Measurements from ENCODE around the gene SND1.

SND1 gene

DNA sequence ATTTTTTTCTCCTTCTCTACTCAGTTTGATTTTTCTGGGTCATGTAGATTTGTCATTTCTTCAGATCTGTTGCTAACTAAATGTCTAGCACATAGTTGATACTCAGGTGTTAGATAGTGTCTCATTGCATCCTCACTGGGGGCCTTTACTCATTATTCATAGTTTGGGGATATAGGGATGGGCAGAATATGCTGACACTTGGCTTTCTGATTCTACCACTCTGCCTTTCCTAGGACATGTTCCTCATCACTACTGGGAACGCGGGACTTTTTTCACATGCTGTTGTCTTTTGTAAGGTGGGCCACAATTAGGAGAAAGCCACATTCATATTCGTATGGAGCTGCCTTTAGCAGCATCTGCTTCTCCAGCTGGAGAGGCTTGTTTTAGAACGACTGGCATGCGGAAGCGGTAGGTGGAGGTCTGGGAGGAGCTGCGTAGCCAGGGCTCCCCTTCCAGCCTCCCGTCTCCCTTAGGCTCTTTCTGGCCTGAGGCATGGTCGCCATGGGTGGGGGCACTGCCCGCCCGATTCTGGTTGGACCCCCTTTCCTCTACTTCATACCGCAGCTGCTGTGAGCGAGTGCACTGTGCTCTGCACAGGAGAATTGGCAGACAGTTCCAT lies 78.8 kb downstream of the SND1 start:
- DNase-seq (ENCODE audit: low read depth): no peak

DNA sequence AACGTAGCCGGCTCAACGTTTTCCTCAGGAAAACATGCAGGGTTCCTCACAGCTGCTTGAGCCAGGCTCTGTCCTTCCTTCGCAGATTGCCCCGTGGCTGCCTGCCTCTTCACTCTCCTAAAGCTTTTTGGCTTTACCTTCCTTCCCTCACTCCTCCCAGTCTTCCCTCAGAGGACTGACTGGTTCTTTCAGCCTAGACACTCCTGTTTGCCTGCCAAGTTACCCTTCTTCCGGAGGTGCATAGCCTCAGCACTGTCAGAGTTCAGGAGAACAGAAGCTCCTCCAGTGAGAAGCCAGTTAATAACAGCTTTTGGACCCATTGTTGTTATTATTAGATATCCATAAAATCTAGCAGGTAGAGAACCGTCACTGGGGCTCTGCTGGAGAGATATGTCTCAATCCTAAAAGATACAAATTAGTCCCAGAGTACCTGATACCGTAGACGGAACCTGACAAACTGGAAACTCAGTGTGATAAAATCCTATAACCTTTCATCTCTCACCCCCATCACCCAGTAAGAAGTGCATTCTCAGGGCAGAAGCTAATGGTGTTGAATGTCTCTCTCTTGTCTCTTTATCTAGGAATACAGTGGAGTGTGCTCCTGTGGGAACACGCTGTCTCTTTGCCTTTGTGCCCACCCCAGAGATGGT lies 79.6 kb downstream of the SND1 start:
- no peak for DNase-seq (ENCODE audit: low read depth)

DNA sequence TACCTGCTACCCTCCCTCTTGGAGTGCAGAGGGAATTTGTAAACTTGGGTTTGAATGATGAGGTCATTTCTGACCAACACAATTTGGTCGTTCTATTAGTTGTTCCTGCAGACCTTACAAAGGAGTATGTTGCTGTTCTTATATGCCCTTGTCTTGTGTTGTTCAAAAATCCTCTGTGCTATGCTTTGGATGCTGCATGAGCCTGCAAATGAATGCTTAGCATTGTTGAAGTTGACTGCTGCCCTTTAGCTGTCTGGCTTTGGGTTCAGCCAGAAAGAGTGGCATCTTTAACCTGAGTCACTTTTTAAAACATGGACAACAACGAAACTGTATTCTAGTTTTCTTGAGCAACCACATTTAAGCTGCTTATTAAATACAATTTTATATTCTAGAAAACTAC lies 80.3 kb downstream of the SND1 start:
- DNase-seq (ENCODE audit: low read depth): no peak

DNA sequence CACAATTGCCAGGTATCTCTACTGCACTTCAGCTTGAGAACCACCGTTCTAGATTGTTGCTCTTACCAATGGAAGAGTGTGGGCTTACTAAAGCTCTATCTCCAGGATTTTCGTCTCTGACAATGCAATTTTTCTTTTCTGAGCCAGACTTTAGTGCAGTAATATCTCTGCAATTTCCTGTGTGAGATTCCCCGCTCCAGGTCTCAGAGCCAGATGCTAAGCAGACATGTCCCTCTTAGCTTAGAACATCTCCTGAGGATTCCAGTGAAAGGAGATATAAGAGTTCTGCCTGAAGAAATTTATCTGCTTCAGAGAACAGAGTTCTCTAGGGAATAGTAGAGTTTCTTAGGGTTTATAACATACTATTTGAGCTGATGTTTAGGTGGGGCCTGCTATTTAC lies 82.0 kb downstream of the SND1 start:
- DNase-seq (ENCODE audit: low read depth): peak; percentile 48

DNA sequence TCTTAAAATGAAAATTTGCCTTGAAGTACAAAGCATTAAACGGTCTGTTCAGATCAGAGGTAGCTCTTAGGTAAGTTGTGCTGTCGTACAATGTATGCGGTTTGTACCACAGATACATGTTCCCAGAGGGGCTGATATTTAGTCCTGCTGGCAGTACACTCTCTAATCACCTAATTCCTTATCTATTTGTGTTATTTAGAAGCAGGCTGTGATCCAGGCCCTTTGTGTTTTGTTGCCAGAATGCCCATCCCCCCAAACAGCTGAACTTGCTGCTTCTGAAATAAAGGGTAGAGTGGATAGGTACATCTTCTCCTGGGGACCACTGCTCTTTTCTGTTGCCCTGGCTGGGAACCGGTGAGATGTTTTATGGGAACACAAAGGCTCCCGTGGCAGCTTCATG lies 84.5 kb downstream of the SND1 start:
- no peak for DNase-seq (ENCODE audit: low read depth)

DNA sequence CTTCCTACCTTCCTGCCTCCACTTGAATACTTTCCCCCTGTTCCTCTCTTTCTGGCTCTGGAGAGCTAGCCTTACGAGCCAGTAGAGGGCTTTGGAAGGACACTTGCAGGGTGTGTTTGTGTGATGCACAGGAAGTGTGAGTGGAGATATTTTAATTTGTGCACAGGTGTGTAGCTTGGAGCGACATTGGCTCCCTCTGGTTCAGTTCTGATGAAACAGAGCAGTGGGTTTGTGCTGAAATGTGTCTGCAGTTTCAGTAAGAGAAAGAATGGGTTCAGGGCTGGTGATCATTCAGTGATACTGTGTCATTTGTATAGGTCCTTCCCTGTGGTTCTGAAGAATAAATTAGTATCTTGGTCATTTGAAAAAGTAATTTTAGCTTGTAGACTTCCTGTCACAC lies 86.9 kb downstream of the SND1 start:
- no peak for DNase-seq (ENCODE audit: low read depth)

DNA sequence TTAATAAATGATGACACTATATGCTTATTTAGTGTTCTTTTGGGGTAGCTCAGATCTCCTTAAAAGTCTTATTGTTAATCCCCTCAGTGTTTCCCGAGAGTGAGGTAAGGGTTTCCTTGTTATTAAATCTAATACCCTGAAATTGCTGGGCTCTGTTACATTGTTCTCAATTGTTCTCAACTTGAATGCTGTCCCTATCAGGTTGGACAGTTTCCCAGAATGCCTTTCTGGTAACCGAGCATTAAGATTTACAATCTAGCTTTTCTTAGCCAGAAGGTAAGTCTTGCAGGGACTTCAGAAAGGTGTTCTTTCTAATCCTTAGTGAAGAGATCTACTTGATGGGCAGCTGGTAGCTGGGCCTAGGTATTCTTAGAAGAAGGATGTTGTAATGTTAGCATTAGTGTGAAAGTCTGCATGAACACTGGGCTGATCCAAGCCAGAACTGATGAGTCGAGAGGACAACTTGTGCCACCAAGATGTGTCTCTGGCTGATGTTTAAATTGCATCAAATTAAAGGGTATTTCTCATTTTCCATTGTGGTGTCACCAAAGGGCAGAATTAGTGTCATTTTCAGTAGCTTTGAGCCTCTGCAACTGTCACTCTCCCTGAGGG lies 89.9 kb downstream of the SND1 start:
- DNase-seq (ENCODE audit: low read depth): no peak

DNA sequence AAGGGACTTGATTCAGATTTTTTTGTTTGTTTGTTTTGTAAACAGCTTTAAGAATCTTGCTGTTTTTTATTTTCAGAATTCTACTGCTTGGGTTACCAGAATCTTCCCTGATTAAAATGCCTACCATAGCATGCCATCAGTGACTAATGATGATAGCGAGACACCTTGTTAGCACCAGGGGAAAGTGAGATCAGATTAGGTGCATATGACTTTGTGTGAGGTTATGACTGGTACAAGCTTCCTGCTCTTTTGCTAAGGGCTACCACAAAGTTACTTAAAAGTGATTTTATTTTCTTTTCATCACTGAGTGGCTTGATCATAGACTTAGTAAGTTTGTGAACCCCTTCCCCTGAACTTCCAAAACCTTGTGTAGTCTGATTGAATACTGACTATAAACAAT lies 93.5 kb downstream of the SND1 start:
- no peak for DNase-seq (ENCODE audit: low read depth)

DNA sequence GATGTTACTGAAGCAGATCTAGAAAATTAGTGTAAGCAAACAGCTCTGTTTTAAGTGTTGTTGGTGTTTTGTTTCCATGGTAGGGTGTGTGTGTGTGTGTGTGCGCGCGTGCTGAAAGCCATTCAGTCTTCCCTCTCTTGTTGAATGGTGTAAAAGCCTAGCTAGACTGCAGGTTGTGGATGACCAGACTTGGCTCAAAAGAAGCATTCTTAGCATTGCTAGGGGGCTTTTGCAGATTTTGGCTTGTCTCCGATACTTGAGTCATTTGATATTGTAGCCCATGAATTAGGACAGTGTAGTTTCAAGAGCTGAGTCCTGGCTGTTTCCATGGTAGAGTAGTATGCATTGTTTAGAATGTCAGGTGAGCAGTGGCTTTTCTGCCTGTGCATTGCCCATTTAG lies 99.1 kb downstream of the SND1 start:
- peak; percentile 54 for DNase-seq (ENCODE audit: low read depth)

DNA sequence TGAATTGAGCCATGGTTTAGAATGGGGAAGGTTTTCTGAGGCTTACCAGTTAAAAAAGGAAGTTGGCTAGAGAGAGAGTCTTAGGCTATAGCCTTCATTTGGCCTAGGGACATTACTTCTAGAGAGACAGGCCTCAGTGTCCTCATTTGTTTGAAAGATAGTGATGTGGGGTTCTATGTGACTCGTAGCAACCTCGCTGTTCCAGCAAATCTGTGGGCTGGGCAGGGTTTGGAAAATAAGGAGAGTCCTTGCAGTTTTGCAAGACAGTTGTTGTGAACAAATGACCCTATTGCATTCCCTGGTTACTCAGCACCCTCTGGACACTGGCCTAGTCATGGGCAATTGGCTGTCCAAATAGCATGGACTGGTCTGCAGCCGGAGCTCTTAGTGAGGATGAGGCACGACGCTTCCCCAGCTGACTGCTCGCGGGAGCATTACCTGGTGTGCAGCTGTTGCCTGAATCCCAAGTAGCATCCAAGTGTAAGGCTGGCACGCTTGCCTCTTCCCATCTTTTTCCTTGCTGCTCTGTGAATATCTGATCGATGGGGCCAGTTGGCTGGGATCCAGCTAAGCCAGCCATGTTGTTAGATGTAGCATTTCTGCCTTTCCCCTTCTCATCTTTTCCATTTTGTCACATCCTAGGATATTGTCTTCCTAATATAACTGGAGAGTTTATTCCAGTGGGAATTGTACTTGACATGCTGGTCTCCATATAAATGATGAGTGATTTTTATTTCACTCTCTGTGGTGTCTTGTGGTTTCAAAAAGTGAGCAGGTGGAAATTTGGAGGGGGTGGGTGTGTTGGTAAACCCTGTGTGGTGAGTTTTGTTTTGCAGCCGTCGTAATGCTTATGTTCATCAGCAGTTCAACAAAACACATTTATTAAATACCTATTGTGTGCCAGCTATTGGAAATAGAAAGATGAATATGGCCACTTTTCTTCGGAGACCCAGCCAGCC lies 99.8 kb downstream of the SND1 start:
- DNase-seq (ENCODE audit: low read depth): peak; percentile 71

DNA sequence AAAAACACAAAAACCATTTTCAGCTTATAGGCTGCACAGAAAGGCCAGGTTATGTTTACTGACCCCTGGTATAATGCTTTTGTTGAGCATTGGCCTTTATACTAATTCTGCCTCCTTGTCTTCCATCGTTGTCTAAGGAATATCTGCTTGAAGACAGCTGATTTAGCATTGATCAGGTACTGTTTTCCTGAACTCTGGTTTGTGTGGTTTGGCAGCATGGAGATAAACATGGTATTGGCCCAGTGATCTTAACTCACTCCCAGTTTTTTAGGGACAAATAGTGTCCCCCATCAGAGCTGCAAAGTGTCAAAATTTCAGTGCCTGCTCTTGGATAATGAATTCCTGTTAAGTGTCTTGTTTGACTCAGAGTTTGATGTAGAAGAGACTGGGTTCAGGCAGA lies 100.8 kb downstream of the SND1 start:
- DNase-seq (ENCODE audit: low read depth): no peak

DNA sequence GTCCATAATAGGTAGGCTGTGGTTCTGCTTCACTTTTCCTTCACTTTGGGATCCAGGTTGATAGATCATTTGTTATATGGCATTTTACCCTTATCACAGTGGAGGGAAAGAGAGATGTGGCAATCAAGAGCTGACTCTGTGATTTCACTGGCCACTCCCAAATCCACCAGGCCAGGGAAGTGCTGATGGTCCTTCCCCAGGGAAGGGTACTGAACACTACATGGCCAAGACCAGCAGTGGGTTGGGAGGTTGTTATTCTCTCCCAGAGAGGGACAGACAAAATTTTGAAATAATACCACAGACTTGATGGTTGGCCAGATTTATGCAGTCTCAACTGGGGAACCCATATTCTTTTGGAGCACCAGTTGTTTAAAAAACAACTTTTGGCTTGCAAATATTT lies 102.5 kb downstream of the SND1 start:
- peak; percentile 13 for DNase-seq (ENCODE audit: low read depth)

DNA sequence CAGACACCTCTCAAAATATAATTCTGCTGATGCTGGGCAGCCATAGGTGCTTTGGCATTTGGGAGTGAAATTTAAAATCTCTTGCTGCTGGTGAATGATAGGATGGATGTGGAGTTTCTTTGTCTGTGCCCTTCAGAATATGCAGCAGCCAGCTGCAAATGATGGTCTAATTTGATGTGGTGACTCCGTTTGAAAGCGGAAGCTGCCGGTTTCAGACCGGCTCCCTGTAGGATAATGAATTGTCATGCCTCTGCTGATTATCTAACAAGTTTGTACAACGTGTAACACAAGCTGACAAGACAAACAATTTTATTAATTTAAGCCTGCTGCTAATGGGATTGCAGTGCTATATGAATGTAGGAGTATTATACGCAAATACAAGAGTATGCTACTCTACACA lies 103.5 kb downstream of the SND1 start:
- no peak for DNase-seq (ENCODE audit: low read depth)

DNA sequence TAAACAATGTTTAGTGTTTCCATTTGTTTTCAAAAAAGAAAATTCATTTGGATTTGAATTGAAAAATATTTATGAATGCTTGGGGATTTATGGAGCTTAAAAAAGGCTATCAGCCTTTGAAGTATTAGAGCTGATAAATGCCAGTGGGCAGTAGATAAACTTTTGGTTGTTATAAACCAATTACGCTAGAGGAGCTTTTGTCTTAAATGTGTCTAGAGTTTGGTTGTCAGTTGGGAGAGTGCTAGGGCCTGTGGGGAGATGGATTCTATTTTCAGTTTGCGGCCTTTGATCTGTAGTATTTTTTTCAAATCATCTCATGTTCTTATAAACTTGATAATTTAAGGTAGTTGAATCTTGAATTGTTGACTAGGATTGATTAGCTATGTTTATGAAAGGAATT lies 104.0 kb downstream of the SND1 start:
- DNase-seq (ENCODE audit: low read depth): no peak

DNA sequence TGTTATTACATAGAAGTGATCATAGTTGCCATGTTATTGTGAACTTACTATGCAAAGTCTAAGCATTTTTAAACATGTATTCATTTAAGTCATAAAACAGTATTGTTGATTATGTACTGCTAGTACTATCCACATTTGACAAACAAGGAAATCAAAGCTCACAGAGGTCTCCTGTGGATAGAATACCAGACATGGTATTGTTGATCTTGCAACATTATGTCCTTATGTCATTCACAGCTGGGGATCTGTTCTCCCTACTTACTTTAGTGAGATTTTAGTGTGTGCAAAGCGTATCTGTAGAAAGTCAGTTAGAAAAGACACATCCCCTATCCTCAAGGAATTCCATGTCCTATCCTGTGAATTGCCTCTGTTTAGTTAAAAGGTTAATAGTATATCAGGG lies 106.1 kb downstream of the SND1 start:
- DNase-seq (ENCODE audit: low read depth): no peak

DNA sequence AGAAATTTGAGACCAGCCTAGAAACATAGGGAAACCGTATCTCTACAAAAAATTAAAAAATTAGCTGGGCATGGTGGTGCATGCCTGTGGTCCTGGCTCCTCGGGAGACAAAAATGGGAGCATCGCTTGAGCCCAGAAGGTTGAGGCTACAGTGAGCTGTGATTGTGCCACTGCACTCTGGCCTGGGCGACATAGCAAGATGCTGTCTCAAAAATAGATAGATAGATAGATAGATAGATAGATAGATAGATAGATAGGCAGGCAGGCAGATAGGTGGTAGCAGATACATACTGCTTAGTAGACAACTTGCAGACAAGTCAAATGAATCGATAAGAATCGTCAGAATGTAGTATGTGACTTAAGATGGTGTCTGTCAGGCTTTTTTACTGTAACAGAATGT lies 106.9 kb downstream of the SND1 start:
- DNase-seq (ENCODE audit: low read depth): no peak

DNA sequence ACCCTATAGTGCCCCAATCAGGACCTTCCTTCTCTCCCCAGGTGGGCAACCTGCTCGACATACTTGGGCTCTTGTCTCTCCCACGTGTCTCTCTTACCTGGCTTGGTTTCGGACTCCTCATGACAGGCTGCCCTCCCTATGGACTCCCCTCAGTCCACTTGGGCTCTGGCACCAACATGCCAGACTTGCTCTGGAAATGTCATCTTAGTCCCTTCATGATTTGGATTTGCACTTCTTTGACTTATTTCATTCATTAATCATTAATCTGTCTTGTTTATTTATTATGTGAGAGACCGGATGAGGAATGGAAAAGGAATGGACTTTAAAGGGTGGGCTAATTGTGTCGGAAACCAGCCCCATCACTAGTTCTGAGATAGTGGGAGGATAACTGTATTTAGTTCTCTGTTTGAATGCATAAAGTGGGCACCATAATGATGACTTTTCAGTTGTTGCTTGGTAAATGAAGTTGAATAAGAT lies 108.0 kb downstream of the SND1 start:
- DNase-seq (ENCODE audit: low read depth): no peak

DNA sequence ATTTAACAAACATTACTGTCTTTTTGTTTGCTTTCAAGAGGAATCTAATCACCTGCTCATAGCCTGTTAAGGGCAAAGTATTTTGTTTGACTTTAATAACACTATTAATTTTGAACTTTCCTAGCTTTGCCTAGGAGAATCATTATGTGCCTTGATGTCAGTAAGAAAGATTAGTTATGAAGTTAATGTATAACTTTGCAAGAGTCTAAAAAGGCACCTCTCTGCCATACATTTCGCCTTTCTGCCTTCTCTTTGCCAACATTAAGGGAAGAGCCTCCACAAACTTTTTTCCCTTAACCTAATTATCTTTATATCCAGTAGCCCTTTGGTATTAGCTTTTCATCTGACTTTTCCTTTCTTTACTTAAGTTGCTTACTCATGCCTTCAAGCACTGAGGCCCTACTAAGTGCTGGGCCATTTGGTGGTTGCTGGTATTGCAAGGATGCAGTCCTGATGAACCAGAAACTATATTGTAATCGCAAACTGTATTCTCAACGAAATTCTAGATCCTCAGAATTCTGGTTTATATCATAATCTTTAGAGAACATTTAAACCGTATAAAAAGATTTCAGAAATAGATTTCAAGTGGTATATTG lies 108.5 kb downstream of the SND1 start:
- DNase-seq (ENCODE audit: low read depth): no peak

DNA sequence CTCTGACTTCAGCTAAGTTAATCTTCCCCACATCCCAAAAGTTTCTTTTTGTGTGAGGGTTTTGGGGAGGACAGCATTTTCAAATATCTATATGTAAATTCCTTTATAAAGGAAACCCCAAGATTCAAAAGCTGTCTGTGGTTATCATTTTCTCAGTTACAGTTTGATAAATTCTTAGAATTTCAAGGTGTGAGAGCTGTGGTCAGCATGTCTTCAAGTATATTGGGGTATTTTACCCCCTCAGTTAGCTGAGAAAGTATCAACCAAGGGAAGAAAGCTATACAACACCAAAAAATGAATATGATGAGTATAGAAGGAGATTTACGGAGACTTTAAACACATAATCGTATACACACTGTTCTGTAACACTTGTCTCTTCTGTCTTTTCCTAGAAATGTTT lies 109.2 kb downstream of the SND1 start:
- no peak for DNase-seq (ENCODE audit: low read depth)

DNA sequence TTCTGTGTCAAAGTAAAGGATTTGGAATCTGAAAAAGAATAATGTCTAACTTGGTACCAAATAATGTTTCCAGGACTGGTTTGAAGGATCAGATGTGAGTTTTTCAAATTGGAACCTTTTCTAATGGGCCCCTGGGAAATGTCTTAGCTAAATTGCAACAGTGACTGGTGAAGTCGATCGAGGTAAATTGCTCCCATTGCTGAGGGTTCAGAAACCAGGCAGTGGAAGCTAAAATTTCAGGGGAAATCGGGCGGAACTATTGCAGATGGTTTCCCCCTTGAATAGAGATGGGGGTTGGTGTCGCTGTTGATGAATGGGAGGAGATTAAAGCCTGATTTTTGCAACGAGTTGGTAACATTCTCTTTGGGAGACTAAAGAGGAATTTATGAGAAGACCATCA lies 112.7 kb downstream of the SND1 start:
- no peak for DNase-seq (ENCODE audit: low read depth)

DNA sequence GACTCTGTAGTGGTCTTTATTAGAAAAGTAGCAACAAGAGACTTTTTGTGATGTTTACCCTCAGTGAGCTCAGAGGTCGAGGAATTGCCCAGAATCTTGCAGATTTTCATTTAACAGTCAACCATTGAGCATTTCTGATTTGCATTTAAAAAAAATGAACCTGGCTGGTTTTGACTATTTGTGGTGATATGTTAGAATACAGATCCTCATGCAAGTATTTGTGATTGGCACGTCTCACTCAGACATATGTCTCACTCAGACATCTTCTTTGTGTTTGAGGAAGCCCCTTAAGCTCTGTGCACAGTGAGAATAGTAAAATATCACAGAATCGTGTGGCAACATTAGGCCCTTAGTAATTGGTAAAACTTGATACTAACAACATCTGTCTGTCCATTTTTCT lies 113.2 kb downstream of the SND1 start:
- DNase-seq (ENCODE audit: low read depth): no peak

DNA sequence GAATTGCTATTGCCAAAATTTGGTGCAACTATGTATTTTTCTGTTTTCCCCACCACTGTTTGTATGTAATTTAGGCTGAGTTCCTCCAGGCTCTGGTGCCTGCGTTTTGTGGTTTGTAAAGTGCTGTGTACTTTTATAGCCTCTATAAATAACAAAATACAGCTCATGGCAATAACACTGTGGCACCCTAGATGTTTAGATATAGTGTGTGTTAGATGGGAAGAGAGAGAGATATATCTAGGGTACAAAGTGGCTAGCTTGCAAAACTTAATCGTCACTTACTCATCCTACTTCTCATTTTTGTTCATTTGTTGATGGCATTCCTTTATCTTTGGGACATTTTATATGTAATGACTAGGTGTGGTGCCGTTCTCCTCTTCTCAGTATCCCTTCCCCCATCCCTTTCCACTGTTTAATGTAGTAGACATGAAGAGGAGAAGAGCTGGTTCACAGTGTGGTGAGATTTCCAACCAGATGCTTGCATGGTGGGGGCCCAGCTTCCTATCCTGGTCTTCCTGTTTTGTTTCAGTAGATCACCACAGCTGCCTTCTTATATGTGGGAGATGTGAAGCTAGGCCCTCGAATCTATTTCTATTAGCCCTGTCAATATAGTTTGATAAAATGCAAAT lies 115.0 kb downstream of the SND1 start:
- no peak for DNase-seq (ENCODE audit: low read depth)
